Spleen (tissue), 11 donors: ENCODE measurements around the gene SIAH2. TPM values are rescaled to one million over a fixed set of nuclear protein-coding genes. Genes with fewer than 3 reads are reported as not detected.

Experiments used
- DNase-seq: peaks from one replicate; pipeline ENCODE4 v3.0.0-alpha.2; 2020
- H3K27ac ChIP-seq, 8 donors: fragments of 200-600 bp; sonication (generic) in 7 of 8; 1 replicate in 4 of 8; 2 replicates in 4 of 8; pipeline versions ENCODE4 v1.5.0 to v1.8.0; 2016 to 2021; ENCODE audit warnings: inconsistent platforms in 4 of 8, mild to moderate bottlenecking in 4 of 8, moderate library complexity in 1 of 8
- H3K27me3 ChIP-seq, 7 donors: fragments of 200-600 bp; sonication (generic) in 6 of 7; replicated peaks in 1 of 7; 1 replicate in 4 of 7; 2 replicates in 3 of 7; pipeline versions ENCODE4 v1.5.0 to v1.8.0; 2016 to 2021; ENCODE audit warnings: inconsistent platforms in 3 of 7, mild to moderate bottlenecking in 1 of 7
- H3K36me3 ChIP-seq, 6 donors: fragments of 200-600 bp; sonication (generic) in 5 of 6; 1 replicate in 4 of 6; 2 replicates in 2 of 6; pipeline versions ENCODE4 v1.5.0 to v1.8.0; 2016 to 2021; ENCODE audit warnings: inconsistent platforms in 2 of 6
- H3K4me1 ChIP-seq, 6 donors: fragments of 200-600 bp; sonication (generic) in 5 of 6; 1 replicate in 3 of 6; 2 replicates in 3 of 6; pipeline versions ENCODE4 v1.5.0 to v1.8.0; 2016 to 2021; ENCODE audit warnings: inconsistent platforms in 3 of 6
- H3K4me3 ChIP-seq, 8 donors: fragments of 200-600 bp; sonication (generic) in 7 of 8; 1 replicate in 4 of 8; 2 replicates in 4 of 8; pipeline versions ENCODE4 v1.5.0 to v1.8.0; 2016 to 2021; ENCODE audit warnings: inconsistent platforms in 4 of 8, mild to moderate bottlenecking in 4 of 8, moderate library complexity in 2 of 8
- H3K9me3 ChIP-seq, 8 donors: fragments of 200-600 bp; sonication (generic) in 7 of 8; 1 replicate in 4 of 8; 2 replicates in 4 of 8; pipeline versions ENCODE4 v1.5.0 to v1.8.0; 2016 to 2021; ENCODE audit warnings: inconsistent platforms in 4 of 8
- POLR2A ChIP-seq, 3 donors: fragments of 450-650 bp; IDR thresholded peaks; one replicate each; pipeline ENCODE4 v1.5.1; 2017; ENCODE audit warnings: antibody characterized with exemption in 3 of 3, mild to moderate bottlenecking in 1 of 3
- POLR2AphosphoS5 ChIP-seq, 3 donors: sonication (generic); formaldehyde crosslinking; IDR thresholded peaks; one replicate each; pipeline ENCODE4 v1.5.1; 2017; ENCODE audit warnings: antibody characterized with exemption in 3 of 3
- WGBS, 5 donors: extraction: QIAGEN DNeasy Blood & Tissue Kit in 3 of 5; methylation state at CpG; one replicate each; pipeline versions ENCODE4 v1.1.5 to v1.1.7; 2013 to 2018; 5-methylcytosine and 5-hydroxymethylcytosine counted together
- intact Hi-C: fragments of 100-400 bp; cut with DNase I; formaldehyde crosslinking; loops from one replicate; pipeline ENCODE4 v1.15.0; 2023; ENCODE audit warnings: low total_unique reads
- polyA plus RNA-seq, 3 donors: library from polyadenylated mRNA; stranded (reverse); fragments of 200-250 nt; gene quantifications; one replicate each; pipeline ENCODE4 v1.2.1, GENCODE V29; 2013
- total RNA-seq, 7 donors: library from RNA; depleted of rRNA in 3 of 7; stranded (reverse); fragments of >200 nt in 3 of 7; fragmentation: NEBNext Ultra II Directional in 4 of 7; extraction: Animal tissue kit (Norgen Biotek cat#: 25700) in 4 of 7; gene quantifications; one replicate each; pipeline versions ENCODE4 v1.1.0 to v1.2.1, GENCODE V29; 2016 to 2021
- TF ChIP-seq, protein P1 (sequence below), 11 experiments: fragments of 200-600 bp in 7 of 11; fragments of 450-650 bp in 4 of 11; sonication (generic) in 4 of 11; IDR thresholded peaks in 8 of 11; conservative IDR thresholded peaks in 3 of 11; 1 replicate in 7 of 11; 2 replicates in 4 of 11; pipeline versions ENCODE4 v1.4.0 to v1.8.0; 2016 to 2021; ENCODE audit warnings: antibody characterized with exemption in 11 of 11, inconsistent platforms in 4 of 11, mild to moderate bottlenecking in 1 of 11
- donor health status: healthy with polysubstance abuse.
- donor health status: DM: no; HTN: no; CAD: no; lungs with moderate emphysema.
- donor health status: DM: no; HTN: no; CAD: no.
- donor health status: Bipolar disorder and iron deficiency.
- donor health status: healthy.
- donor health status: DM: no; HTN: no; CAD: no.
- donor health status: DM: yes; HTN: yes; CAD: no.

Gene SIAH2
- total and polyA plus RNA-seq, 10 donors = 13.6 to 71.3 (median 27.4) TPM

DNA sequence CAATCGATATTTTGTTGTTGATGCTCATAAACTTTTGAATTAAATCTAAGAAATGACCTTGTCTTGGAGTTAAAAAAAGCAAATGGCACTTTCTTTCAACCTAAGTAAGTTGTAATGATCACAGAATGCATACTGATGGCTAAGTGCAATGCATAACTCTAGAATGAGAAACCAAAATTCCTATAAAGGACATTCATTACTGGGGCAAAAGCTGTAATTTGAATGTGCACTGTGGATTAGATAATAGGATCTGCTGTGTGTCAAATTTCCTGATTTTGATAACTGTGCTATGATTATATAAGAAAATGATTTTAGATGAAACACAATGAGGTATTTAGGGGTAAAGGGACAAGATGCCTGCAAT is 14.3 kb downstream of the SIAH2 start:
- H3K9me3 ChIP-seq = no peaks in the 10 kb centered on the region

DNA sequence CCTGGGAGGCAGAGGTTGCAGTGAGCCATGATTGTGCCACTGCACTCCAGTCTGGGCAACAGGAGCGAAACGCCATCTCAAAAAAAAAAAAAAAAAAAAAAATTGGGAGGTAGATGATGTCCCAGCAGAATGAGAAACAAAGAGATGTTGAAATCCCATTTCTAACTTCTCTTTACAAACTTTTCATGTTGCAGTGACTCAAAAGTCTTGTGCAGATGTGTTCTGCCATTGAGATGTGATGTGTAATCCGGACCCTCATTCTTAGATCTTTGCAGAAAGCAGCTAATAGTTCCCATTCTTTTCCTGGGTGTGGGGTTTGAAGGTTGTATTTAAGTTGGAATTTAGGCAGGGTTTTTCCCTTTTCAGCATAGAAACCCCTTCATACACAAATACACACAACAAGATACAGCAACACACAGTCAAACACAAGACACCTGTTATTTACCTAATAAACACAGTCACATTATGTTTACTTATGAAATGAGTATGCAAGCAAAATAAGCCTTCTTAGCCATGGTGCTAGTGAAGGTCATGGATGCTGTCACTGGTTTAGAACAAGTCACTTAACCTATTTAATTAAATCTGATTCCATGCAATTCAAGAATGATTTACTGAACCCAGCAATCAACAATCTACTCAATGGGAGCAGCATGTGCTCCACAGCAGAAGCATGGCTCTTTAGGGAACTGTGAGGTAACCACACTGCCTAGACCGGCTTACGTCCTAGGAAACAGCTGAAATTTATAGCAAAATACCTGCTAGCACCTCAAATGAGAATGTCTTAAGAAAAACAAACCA is 14.9 kb downstream of the SIAH2 start:
- H3K4me3 ChIP-seq = no peak overlapping the region
- H3K27ac ChIP-seq = peak overlapping the region in 2 of 8 donors; percentile 37 to 65
- H3K27me3 ChIP-seq = no peaks in the 10 kb centered on the region
- WGBS, 5 donors = 50 to 78% (median 67%) methylated on average over 5 of the region's 5 CpGs
- H3K4me1 ChIP-seq = peaks cover 0 to 99% (median 74%) of the 10 kb centered on the region in 6 donors
- peaks cover 0 to 25% (median under 1%) of the 10 kb centered on the region in 6 donors for H3K36me3 ChIP-seq
- no peaks in the 10 kb centered on the region for H3K9me3 ChIP-seq
- intact Hi-C loops = no loop called here
- no peak for DNase-seq
- TF ChIP-seq POLR2A (IDR thresholded peaks at IDR 0.05) (no peak), POLR2AphosphoS5 (IDR thresholded peaks at IDR 0.05) (no peak)
- TF ChIP-seq, protein P1, sequence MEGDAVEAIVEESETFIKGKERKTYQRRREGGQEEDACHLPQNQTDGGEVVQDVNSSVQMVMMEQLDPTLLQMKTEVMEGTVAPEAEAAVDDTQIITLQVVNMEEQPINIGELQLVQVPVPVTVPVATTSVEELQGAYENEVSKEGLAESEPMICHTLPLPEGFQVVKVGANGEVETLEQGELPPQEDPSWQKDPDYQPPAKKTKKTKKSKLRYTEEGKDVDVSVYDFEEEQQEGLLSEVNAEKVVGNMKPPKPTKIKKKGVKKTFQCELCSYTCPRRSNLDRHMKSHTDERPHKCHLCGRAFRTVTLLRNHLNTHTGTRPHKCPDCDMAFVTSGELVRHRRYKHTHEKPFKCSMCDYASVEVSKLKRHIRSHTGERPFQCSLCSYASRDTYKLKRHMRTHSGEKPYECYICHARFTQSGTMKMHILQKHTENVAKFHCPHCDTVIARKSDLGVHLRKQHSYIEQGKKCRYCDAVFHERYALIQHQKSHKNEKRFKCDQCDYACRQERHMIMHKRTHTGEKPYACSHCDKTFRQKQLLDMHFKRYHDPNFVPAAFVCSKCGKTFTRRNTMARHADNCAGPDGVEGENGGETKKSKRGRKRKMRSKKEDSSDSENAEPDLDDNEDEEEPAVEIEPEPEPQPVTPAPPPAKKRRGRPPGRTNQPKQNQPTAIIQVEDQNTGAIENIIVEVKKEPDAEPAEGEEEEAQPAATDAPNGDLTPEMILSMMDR (IDR thresholded peaks at IDR 0.05 in 8 of 11, conservative IDR thresholded peaks at IDR 0.05 in 3 of 11) = no peak

More for the DNA sequence above, 14.3 kb downstream of the SIAH2 start:
- no peak for DNase-seq
- Histone ChIP-seq H3K36me3 (peaks cover 0 to 30% (median 3%) of the 10 kb centered on the region in 6 donors), H3K27ac (peak overlapping the region in 2 of 8 donors; percentile 37 to 65), H3K4me1 (peaks cover 0 to 99% (median 71%) of the 10 kb centered on the region in 6 donors), H3K27me3 (no peaks in the 10 kb centered on the region), H3K4me3 (no peak overlapping the region)
- 39 to 64% (median 49%) methylated on average over 1 of the region's 1 CpG for WGBS, 5 donors
- TF ChIP-seq POLR2A (IDR thresholded peaks at IDR 0.05) (no peak), POLR2AphosphoS5 (IDR thresholded peaks at IDR 0.05) (no peak)
- TF ChIP-seq, protein P1 (IDR thresholded peaks at IDR 0.05 in 8 of 11, conservative IDR thresholded peaks at IDR 0.05 in 3 of 11) = no peak
- intact Hi-C loops = no loop called here

DNA sequence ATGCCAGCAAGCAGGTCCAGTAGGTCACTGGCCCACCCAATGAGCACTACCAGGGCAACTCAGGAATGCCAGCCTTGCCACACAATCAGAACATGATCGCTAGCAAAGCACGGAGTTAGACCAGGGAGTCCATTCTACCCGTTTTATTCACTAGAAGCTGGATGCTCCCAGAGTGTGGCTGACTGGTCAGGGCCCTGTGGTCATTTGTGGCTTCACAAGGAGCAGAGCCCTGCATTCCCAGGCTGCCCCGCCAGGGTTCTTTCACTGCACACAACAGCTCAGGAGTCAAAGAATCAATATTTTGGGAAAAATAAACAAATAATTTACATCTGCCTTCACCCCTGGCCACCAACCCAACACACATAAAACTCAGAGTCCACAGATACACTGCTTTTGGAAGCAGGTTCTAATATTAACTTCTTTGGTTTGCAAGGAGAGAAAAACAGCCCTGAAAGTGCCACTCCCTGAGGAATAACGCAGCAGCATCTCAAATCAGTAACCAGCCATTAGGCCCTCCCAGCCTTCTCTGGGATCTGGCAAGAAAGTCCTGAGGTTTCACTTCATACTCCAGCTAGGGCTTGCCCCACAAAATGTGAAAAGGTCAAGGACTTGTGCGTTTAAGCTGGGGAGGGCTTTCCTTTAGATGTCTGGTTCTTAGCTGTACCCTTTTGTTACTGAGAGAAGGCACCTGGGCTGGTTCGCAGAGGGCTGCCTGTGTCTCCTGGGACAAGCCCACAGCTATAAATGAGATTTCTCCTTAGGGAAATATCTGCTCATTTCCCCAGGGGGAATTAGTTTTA is 16.0 kb downstream of the SIAH2 start:
- no peak for DNase-seq
- no peak overlapping the region for H3K4me3 ChIP-seq
- peak overlapping the region in 3 of 8 donors; percentile 16 to 65 (median 37) for H3K27ac ChIP-seq
- no peaks in the 10 kb centered on the region for H3K27me3 ChIP-seq
- no peaks in the 10 kb centered on the region for H3K9me3 ChIP-seq
- WGBS, 5 donors = 74 to 85% (median 77%) methylated on average over 7 of the region's 7 CpGs
- peaks cover 0 to 22% (median 6%) of the 10 kb centered on the region in 6 donors for H3K36me3 ChIP-seq
- no peak for TF ChIP-seq POLR2A (IDR thresholded peaks at IDR 0.05)
- TF ChIP-seq, protein P1 (IDR thresholded peaks at IDR 0.05 in 8 of 11, conservative IDR thresholded peaks at IDR 0.05 in 3 of 11) = no peak
- TF ChIP-seq POLR2AphosphoS5 (IDR thresholded peaks at IDR 0.05) = no peak
- intact Hi-C loops = no loop called here
- peaks cover 0 to 100% (median 68%) of the 10 kb centered on the region in 6 donors for H3K4me1 ChIP-seq

DNA sequence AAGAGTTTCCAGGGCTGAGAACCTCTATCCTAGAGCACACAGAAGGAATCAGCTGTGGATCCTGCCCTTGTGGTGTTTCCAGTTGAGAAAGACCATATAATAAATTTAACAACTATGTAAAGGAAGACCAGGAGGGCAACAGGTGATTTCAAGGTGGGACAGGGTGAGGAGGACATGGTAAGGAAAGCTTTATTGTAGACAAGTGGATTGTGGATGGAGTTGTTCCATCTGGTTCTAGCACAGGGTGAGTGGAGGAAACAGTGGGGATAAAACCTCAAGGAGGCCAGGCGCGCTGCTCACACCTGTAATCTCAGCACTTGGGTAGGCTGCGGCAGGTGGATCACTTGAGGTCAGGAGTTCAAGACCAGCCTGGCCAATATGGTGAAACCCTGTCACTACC is 17.1 kb downstream of the SIAH2 start:
- WGBS, 5 donors = 91 to 100% (median 99%) methylated on average over 3 of the region's 3 CpGs
- Histone ChIP-seq H3K4me3 (no peak overlapping the region), H3K9me3 (no peaks in the 10 kb centered on the region), H3K4me1 (peaks cover 0 to 99% (median 63%) of the 10 kb centered on the region in 6 donors), H3K27me3 (no peaks in the 10 kb centered on the region), H3K36me3 (peaks cover 0 to 28% (median 13%) of the 10 kb centered on the region in 6 donors), H3K27ac (no peak overlapping the region)
- TF ChIP-seq POLR2A (IDR thresholded peaks at IDR 0.05) (no peak), POLR2AphosphoS5 (IDR thresholded peaks at IDR 0.05) (no peak)
- TF ChIP-seq, protein P1 (IDR thresholded peaks at IDR 0.05 in 8 of 11, conservative IDR thresholded peaks at IDR 0.05 in 3 of 11) = no peak
- no peak for DNase-seq
- intact Hi-C loops = no loop called here
